GM23338 (cell line): Measurements from ENCODE around the gene CPXM2. TPM values are rescaled to one million over a fixed set of nuclear protein-coding genes. Genes with fewer than 3 reads are reported as not detected.

ENCODE experiments used
- ATAC-seq: fragments of 200-7000 bp; cut with Tn5 transposase; 3 replicates; pipeline ENCODE4 v1.9.1; 2020
- DNase-seq: peaks from one replicate; pipeline ENCODE4 v3.0.0-alpha.2; 2015; ENCODE audit warnings: low spot score
- H2AFZ ChIP-seq: fragments of 200-600 bp; sonication (generic); 2 replicates; pipeline ENCODE4 v1.8.0; 2016; ENCODE audit warnings: antibody characterized with exemption, mild to moderate bottlenecking, moderate library complexity
- H3F3A ChIP-seq: fragments of 200-600 bp; sonication (generic); replicated peaks from 2 replicates; pipeline ENCODE4 v1.8.0; 2017; ENCODE audit warnings: antibody characterized with exemption, mixed run types, low read depth
- H3K27ac ChIP-seq: fragments of 200-600 bp; sonication (generic); 2 replicates; pipeline ENCODE4 v1.6.1; 2016; ENCODE audit warnings: low read depth
- H3K27me3 ChIP-seq: fragments of 200-600 bp; sonication (generic); 2 replicates; pipeline ENCODE4 v1.8.0; 2016; ENCODE audit warnings: mild to moderate bottlenecking, mixed run types, moderate library complexity; ENCODE audit not compliant: insufficient read depth
- H3K36me3 ChIP-seq: fragments of 200-600 bp; sonication (generic); 2 replicates; pipeline ENCODE4 v1.8.0; 2016; ENCODE audit warnings: mild to moderate bottlenecking; ENCODE audit not compliant: insufficient read depth
- H3K4me1 ChIP-seq: fragments of 200-600 bp; sonication (generic); 2 replicates; pipeline ENCODE4 v1.8.0; 2016; ENCODE audit warnings: mild to moderate bottlenecking, moderate library complexity; ENCODE audit not compliant: insufficient read depth
- H3K4me2 ChIP-seq: fragments of 200-600 bp; sonication (generic); 2 replicates; pipeline ENCODE4 v1.7.1; 2017; ENCODE audit warnings: mixed run types
- H3K4me3 ChIP-seq: fragments of 200-600 bp; sonication (generic); 2 replicates; pipeline ENCODE4 v1.6.1; 2016; ENCODE audit warnings: mixed run types
- H3K79me2 ChIP-seq: fragments of 200-600 bp; sonication (generic); replicated peaks from 2 replicates; pipeline ENCODE4 v1.8.0; 2017; ENCODE audit warnings: mild to moderate bottlenecking; ENCODE audit not compliant: insufficient read depth
- H3K9me2 ChIP-seq: fragments of 200-600 bp; sonication (generic); 2 replicates; pipeline ENCODE4 v1.8.0; 2017; ENCODE audit not compliant: insufficient read depth
- H4K20me1 ChIP-seq: fragments of 200-600 bp; sonication (generic); replicated peaks from 2 replicates; pipeline ENCODE4 v1.8.0; 2017; ENCODE audit warnings: mild to moderate bottlenecking; ENCODE audit not compliant: insufficient read depth
- H3K27ac Mint-ChIP-seq: 2 replicates; pipeline ENCODE4 v1.8.0; 2020; ENCODE audit warnings: inconsistent platforms, mild to moderate bottlenecking, moderate library complexity, mixed read lengths
- H3K27me3 Mint-ChIP-seq: 3 replicates; pipeline ENCODE4 v1.8.0; 2022; ENCODE audit warnings: low read depth, mild to moderate bottlenecking, moderate library complexity, mixed read lengths, inconsistent platforms; ENCODE audit not compliant: insufficient read depth, poor library complexity
- H3K36me3 Mint-ChIP-seq: 3 replicates; pipeline ENCODE4 v1.8.0; 2021; ENCODE audit warnings: low read depth, mild to moderate bottlenecking, inconsistent platforms, moderate library complexity, mixed read lengths
- H3K4me1 Mint-ChIP-seq: 3 replicates; pipeline ENCODE4 v1.8.0; 2020; ENCODE audit warnings: mild to moderate bottlenecking, inconsistent platforms, mixed read lengths
- H3K4me3 Mint-ChIP-seq: 3 replicates; pipeline ENCODE4 v1.8.0; 2021; ENCODE audit warnings: moderate library complexity, mild to moderate bottlenecking, inconsistent platforms, mixed read lengths
- H3K9me3 Mint-ChIP-seq: 3 replicates; pipeline ENCODE4 v1.8.0; 2020; ENCODE audit warnings: moderate library complexity, mild to moderate bottlenecking, inconsistent platforms, mixed read lengths
- CREB1 ChIP-seq: fragments of 250-450 bp; sonication (Bioruptor Pico); IDR thresholded peaks from 2 replicates; pipeline ENCODE4 v1.5.0; 2020; ENCODE audit warnings: low read depth, mild to moderate bottlenecking, moderate library complexity
- EZH2 ChIP-seq: fragments of 200-600 bp; sonication (generic); IDR thresholded peaks from one replicate; pipeline ENCODE4 v1.8.0; 2017; ENCODE audit warnings: antibody characterized with exemption, mild to moderate bottlenecking, low read depth; ENCODE audit not compliant: unreplicated experiment
- EZH2phosphoT487 ChIP-seq: fragments of 200-600 bp; sonication (generic); IDR thresholded peaks from one replicate; pipeline ENCODE4 v1.8.1; 2018; ENCODE audit warnings: antibody characterized with exemption; ENCODE audit not compliant: unreplicated experiment
- JUNB ChIP-seq: IDR thresholded peaks from one replicate; pipeline ENCODE4 v1.6.1; 2016; ENCODE audit warnings: antibody characterized with exemption; ENCODE audit not compliant: unreplicated experiment
- NANOG ChIP-seq: IDR thresholded peaks from 2 replicates; pipeline ENCODE4 v1.6.1; 2016; ENCODE audit warnings: antibody characterized with exemption, borderline replicate concordance
- POLR2AphosphoS5 ChIP-seq: IDR thresholded peaks from 2 replicates; pipeline ENCODE4 v1.6.1; 2016; ENCODE audit warnings: antibody characterized with exemption, low read depth
- STAT1 ChIP-seq: IDR thresholded peaks from one replicate; pipeline ENCODE4 v1.6.1; 2016; ENCODE audit warnings: antibody characterized with exemption; ENCODE audit not compliant: unreplicated experiment
- ZNF114 ChIP-seq: fragments of 250-450 bp; sonication (Bioruptor Pico); IDR thresholded peaks from 2 replicates; pipeline ENCODE4 v1.5.0; 2020; ENCODE audit warnings: mild to moderate bottlenecking, moderate library complexity
- ZNF331 ChIP-seq: fragments of 250-450 bp; sonication (Bioruptor Pico); IDR thresholded peaks from 2 replicates; pipeline ENCODE4 v1.5.0; 2020; ENCODE audit warnings: low read depth, mild to moderate bottlenecking, moderate library complexity
- polyA plus RNA-seq: library from polyadenylated mRNA; unstranded; fragments of >200 nt; fragmentation: Nextera tagmentation; extraction: Ambion mirVana; gene quantifications from 2 replicates; pipeline ENCODE4 v1.2.1, GENCODE V29; 2016
- total RNA-seq: library from RNA; depleted of rRNA; stranded (reverse); fragments of >200 nt; shearing (Covaris generic); gene quantifications from 2 replicates; pipeline ENCODE4 v1.2.3, GENCODE V29; 2014
- TF ChIP-seq, protein P1 (sequence below): IDR thresholded peaks from 2 replicates; pipeline ENCODE4 v1.6.1; 2016; ENCODE audit warnings: antibody characterized with exemption
- TF ChIP-seq, protein P2 (sequence below), 2 experiments: fragments of 200-600 bp in 1 of 2; sonication (generic) in 1 of 2; conservative IDR thresholded peaks; 2 replicates each; pipeline versions ENCODE4 v1.5.1 to v1.6.1; 2016 to 2017; ENCODE audit warnings: antibody characterized with exemption in 2 of 2, low read depth in 2 of 2, mild to moderate bottlenecking in 2 of 2, moderate library complexity in 1 of 2
- TF ChIP-seq, protein P3 (sequence below): fragments of 250-450 bp; sonication (Bioruptor Pico); IDR thresholded peaks from 2 replicates; pipeline ENCODE4 v1.5.0; 2020; ENCODE audit warnings: mild to moderate bottlenecking, moderate library complexity
- TF ChIP-seq, protein P4 (sequence below): IDR thresholded peaks from one replicate; pipeline ENCODE4 v1.6.1; 2018; ENCODE audit warnings: antibody characterized with exemption; ENCODE audit not compliant: unreplicated experiment

Gene CPXM2
- total and polyA plus RNA-seq, 2 experiments from 2014 or later, result 1.6 to 8.1 TPM

DNA sequence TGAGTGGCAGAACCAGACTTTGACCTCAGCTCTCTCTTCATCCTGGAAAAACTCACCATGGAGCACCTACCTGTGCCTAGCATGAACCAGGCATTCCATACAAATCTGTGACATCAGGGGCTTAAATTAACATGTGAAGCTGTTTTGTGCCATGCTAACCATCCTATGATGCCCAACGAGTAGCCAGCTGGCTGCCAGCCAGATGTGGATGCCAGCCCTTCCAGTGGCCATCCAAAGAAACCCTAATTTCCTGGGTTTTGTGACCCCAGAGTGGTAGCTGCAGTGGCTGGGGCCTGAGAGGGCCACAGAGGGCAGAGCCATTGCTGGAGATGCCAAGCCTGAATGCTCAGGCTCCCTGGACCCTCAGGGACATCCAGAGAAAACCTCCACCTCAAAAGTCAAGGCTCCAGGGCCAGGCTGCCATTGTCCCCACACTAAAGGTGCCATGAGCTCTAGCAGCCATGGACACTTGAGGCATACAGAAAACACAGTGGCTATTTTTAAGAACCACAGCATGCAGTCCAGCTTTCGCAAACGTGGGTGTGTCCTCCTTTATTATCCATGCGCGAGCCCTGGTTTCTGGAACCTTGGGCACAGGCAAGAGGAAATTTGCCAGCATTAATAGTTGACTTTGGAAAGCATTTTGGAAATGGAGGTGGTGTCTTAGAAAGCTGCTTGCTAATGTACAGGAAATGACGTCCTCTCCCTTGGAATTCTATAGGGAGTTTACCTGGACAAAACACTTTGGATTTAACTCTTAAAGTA lies 6.0 kb downstream of the CPXM2 start:
- peaks cover 8% of the 10 kb centered on the region for H3K27me3 Mint-ChIP-seq
- no peaks in the 10 kb centered on the region for H3K79me2 ChIP-seq
- no peak for ATAC-seq

More for the DNA sequence above, 6.0 kb downstream of the CPXM2 start:
- Mint-ChIP-seq H3K36me3 (no peaks in the 10 kb centered on the region), H3K4me3 (no peak overlapping the region), H3K4me1 (peaks cover 19% of the 10 kb centered on the region), H3K27ac (no peak overlapping the region), H3K9me3 (no peaks in the 10 kb centered on the region)
- Histone ChIP-seq H3K36me3 (no peaks in the 10 kb centered on the region), H3K27me3 (peaks cover 10% of the 10 kb centered on the region), H3K9me2 (no peaks in the 10 kb centered on the region), H3K27ac (no peak overlapping the region), H3K4me3 (no peak overlapping the region), H3K4me2 (no peak overlapping the region), H3F3A (no peaks in the 10 kb centered on the region), H4K20me1 (no peaks in the 10 kb centered on the region), H3K4me1 (peaks cover 11% of the 10 kb centered on the region), H2AFZ (no peak overlapping the region)
- DNase-seq, result no peak
- TF ChIP-seq JUNB (no peak), NANOG (no peak), ZNF114 (no peak), STAT1 (no peak), POLR2AphosphoS5 (no peak), ZNF331 (CRISPR knock-in tag) (no peak), CREB1 (CRISPR knock-in tag) (no peak), EZH2 (no peak), EZH2phosphoT487 (no peak)
- TF ChIP-seq, protein P1, sequence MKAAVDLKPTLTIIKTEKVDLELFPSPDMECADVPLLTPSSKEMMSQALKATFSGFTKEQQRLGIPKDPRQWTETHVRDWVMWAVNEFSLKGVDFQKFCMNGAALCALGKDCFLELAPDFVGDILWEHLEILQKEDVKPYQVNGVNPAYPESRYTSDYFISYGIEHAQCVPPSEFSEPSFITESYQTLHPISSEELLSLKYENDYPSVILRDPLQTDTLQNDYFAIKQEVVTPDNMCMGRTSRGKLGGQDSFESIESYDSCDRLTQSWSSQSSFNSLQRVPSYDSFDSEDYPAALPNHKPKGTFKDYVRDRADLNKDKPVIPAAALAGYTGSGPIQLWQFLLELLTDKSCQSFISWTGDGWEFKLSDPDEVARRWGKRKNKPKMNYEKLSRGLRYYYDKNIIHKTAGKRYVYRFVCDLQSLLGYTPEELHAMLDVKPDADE, result no peak
- TF ChIP-seq, protein P2, sequence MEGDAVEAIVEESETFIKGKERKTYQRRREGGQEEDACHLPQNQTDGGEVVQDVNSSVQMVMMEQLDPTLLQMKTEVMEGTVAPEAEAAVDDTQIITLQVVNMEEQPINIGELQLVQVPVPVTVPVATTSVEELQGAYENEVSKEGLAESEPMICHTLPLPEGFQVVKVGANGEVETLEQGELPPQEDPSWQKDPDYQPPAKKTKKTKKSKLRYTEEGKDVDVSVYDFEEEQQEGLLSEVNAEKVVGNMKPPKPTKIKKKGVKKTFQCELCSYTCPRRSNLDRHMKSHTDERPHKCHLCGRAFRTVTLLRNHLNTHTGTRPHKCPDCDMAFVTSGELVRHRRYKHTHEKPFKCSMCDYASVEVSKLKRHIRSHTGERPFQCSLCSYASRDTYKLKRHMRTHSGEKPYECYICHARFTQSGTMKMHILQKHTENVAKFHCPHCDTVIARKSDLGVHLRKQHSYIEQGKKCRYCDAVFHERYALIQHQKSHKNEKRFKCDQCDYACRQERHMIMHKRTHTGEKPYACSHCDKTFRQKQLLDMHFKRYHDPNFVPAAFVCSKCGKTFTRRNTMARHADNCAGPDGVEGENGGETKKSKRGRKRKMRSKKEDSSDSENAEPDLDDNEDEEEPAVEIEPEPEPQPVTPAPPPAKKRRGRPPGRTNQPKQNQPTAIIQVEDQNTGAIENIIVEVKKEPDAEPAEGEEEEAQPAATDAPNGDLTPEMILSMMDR (conservative IDR thresholded peaks at IDR 0.05; ENCODE audit: low read depth in 2 of 2), result no peak
- TF ChIP-seq, protein P3, sequence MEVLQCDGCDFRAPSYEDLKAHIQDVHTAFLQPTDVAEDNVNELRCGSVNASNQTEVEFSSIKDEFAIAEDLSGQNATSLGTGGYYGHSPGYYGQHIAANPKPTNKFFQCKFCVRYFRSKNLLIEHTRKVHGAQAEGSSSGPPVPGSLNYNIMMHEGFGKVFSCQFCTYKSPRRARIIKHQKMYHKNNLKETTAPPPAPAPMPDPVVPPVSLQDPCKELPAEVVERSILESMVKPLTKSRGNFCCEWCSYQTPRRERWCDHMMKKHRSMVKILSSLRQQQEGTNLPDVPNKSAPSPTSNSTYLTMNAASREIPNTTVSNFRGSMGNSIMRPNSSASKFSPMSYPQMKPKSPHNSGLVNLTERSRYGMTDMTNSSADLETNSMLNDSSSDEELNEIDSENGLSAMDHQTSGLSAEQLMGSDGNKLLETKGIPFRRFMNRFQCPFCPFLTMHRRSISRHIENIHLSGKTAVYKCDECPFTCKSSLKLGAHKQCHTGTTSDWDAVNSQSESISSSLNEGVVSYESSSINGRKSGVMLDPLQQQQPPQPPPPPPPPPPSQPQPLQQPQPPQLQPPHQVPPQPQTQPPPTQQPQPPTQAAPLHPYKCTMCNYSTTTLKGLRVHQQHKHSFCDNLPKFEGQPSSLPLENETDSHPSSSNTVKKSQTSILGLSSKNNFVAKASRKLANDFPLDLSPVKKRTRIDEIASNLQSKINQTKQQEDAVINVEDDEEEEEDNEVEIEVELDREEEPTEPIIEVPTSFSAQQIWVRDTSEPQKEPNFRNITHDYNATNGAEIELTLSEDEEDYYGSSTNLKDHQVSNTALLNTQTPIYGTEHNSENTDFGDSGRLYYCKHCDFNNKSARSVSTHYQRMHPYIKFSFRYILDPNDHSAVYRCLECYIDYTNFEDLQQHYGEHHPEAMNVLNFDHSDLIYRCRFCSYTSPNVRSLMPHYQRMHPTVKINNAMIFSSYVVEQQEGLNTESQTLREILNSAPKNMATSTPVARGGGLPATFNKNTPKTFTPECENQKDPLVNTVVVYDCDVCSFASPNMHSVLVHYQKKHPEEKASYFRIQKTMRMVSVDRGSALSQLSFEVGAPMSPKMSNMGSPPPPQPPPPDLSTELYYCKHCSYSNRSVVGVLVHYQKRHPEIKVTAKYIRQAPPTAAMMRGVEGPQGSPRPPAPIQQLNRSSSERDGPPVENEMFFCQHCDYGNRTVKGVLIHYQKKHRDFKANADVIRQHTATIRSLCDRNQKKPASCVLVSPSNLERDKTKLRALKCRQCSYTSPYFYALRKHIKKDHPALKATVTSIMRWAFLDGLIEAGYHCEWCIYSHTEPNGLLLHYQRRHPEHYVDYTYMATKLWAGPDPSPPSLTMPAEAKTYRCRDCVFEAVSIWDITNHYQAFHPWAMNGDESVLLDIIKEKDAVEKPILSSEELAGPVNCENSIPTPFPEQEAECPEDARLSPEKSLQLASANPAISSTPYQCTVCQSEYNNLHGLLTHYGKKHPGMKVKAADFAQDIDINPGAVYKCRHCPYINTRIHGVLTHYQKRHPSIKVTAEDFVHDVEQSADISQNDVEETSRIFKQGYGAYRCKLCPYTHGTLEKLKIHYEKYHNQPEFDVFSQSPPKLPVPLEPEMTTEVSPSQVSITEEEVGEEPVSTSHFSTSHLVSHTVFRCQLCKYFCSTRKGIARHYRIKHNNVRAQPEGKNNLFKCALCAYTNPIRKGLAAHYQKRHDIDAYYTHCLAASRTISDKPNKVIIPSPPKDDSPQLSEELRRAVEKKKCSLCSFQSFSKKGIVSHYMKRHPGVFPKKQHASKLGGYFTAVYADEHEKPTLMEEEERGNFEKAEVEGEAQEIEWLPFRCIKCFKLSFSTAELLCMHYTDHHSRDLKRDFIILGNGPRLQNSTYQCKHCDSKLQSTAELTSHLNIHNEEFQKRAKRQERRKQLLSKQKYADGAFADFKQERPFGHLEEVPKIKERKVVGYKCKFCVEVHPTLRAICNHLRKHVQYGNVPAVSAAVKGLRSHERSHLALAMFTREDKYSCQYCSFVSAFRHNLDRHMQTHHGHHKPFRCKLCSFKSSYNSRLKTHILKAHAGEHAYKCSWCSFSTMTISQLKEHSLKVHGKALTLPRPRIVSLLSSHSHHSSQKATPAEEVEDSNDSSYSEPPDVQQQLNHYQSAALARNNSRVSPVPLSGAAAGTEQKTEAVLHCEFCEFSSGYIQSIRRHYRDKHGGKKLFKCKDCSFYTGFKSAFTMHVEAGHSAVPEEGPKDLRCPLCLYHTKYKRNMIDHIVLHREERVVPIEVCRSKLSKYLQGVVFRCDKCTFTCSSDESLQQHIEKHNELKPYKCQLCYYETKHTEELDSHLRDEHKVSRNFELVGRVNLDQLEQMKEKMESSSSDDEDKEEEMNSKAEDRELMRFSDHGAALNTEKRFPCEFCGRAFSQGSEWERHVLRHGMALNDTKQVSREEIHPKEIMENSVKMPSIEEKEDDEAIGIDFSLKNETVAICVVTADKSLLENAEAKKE, result no peak
- TF ChIP-seq, protein P4, sequence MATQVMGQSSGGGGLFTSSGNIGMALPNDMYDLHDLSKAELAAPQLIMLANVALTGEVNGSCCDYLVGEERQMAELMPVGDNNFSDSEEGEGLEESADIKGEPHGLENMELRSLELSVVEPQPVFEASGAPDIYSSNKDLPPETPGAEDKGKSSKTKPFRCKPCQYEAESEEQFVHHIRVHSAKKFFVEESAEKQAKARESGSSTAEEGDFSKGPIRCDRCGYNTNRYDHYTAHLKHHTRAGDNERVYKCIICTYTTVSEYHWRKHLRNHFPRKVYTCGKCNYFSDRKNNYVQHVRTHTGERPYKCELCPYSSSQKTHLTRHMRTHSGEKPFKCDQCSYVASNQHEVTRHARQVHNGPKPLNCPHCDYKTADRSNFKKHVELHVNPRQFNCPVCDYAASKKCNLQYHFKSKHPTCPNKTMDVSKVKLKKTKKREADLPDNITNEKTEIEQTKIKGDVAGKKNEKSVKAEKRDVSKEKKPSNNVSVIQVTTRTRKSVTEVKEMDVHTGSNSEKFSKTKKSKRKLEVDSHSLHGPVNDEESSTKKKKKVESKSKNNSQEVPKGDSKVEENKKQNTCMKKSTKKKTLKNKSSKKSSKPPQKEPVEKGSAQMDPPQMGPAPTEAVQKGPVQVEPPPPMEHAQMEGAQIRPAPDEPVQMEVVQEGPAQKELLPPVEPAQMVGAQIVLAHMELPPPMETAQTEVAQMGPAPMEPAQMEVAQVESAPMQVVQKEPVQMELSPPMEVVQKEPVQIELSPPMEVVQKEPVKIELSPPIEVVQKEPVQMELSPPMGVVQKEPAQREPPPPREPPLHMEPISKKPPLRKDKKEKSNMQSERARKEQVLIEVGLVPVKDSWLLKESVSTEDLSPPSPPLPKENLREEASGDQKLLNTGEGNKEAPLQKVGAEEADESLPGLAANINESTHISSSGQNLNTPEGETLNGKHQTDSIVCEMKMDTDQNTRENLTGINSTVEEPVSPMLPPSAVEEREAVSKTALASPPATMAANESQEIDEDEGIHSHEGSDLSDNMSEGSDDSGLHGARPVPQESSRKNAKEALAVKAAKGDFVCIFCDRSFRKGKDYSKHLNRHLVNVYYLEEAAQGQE, result no peak
